ENCODE results near the gene CHRM4.

DNA sequence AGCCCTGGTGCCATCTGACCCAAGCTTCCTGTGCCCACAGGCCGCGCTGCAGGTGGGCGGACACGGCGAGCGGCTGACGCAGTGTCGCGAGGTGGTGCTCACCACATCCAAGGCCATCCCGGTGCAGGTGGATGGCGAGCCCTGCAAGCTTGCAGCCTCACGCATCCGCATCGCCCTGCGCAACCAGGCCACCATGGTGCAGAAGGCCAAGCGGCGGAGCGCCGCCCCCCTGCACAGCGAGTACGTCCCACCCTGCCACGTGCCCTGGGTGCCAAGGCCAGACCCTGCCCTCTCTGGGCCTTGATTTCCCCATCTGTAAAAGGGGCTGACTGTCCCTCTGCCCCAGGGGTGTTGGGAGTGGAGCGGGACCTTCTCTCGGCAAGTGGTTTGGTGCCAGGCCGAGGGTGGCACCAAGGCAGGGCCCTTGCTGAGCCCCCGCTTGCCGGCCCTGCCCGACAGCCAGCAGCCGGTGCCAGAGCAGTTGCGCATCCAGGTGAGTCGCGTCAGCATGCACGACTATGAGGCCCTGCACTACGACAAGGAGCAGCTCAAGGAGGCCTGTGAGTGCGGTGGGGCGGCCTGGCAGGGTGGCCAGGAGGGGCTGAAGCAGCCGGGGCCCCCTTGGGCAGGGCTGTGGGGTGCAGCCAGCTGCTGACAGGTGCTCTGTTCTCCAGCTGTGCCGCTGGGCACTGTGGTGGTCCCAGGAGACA lies 16.0 kb downstream of the CHRM4 start:
- TF ChIP-seq POLR2A (IDR thresholded peaks at IDR 0.05; ENCODE audit: low read depth, low read length), result no peak
- no peak for TF ChIP-seq POLR2AphosphoS5 (IDR thresholded peaks at IDR 0.05; ENCODE audit: low read depth, low read length)
- TF ChIP-seq TAF1 (IDR thresholded peaks at IDR 0.05; ENCODE audit: low read depth, low read length), result no peak
- no peak for TF ChIP-seq SPI1 (IDR thresholded peaks at IDR 0.05; ENCODE audit: low read depth, low read length)
- TF ChIP-seq PAX5 (IDR thresholded peaks at IDR 0.05; ENCODE audit: insufficient read depth, low read length, severe bottlenecking), result no peak

Data from GM12891 (cell line).